Adrenal gland (tissue), 12 donors: ENCODE results near the gene TEK. TPM values are rescaled to one million over a fixed set of nuclear protein-coding genes. Genes with fewer than 3 reads are reported as not detected.

Experiments
- DNase-seq, 7 donors: peaks; one replicate each; pipeline ENCODE4 v3.0.0-alpha.2; 2019 to 2020
- H3K27ac ChIP-seq, 5 donors: fragments of 200-600 bp; sonication (generic) in 4 of 5; 1 replicate in 3 of 5; 2 replicates in 2 of 5; pipeline versions ENCODE4 v1.5.1 to v1.8.0; 2016 to 2020; ENCODE audit warnings: mild to moderate bottlenecking in 1 of 5
- H3K27me3 ChIP-seq: fragments of 200-600 bp; 2 replicates; pipeline ENCODE4 v1.8.0; 2021
- H3K36me3 ChIP-seq, 2 donors: fragments of 200-600 bp; replicated peaks in 1 of 2; 1 replicate in 1 of 2; 2 replicates in 1 of 2; pipeline versions ENCODE4 v1.5.1 to v1.8.0; 2018 to 2022
- H3K4me1 ChIP-seq, 2 donors: fragments of 200-600 bp; replicated peaks in 1 of 2; 1 replicate in 1 of 2; 2 replicates in 1 of 2; pipeline versions ENCODE4 v1.5.1 to v1.8.0; 2018 to 2021
- H3K4me3 ChIP-seq, 4 donors: fragments of 200-600 bp; sonication (generic) in 3 of 4; one replicate each; pipeline ENCODE4 v1.5.1; 2016 to 2018
- H3K9me3 ChIP-seq, 3 donors: fragments of 200-600 bp; sonication (generic) in 1 of 3; replicated peaks in 1 of 3; 1 replicate in 2 of 3; 2 replicates in 1 of 3; pipeline versions ENCODE4 v1.5.1 to v1.8.0; 2016 to 2021
- POLR2A ChIP-seq, 2 donors: fragments of 450-650 bp; IDR thresholded peaks; one replicate each; pipeline ENCODE4 v1.6.1; 2017; ENCODE audit warnings: antibody characterized with exemption in 2 of 2, mild to moderate bottlenecking in 2 of 2, moderate library complexity in 1 of 2
- WGBS, 4 donors: extraction: QIAGEN DNeasy Blood & Tissue Kit in 2 of 4; methylation state at CpG; one replicate each; pipeline versions ENCODE4 v1.1.5 to v1.1.7; 2013 to 2017; 5-methylcytosine and 5-hydroxymethylcytosine counted together
- intact Hi-C, 2 donors: fragments of 100-400 bp; cut with DNase I; formaldehyde crosslinking; loops; one replicate each; pipeline versions ENCODE4 v1.14.1 to v1.15.0; 2022 to 2023
- polyA plus RNA-seq, 3 donors: library from polyadenylated mRNA; stranded (reverse); fragments of 200-250 nt in 2 of 3; fragments of 350-450 nt in 1 of 3; fragmentation: Illumina TruSeq in 1 of 3; extraction: RNeasy Lipid Tissue Mini Kit (QIAGEN cat#74804) in 1 of 3; gene quantifications; one replicate each; pipeline ENCODE4 v1.2.3, GENCODE V29; 2013 to 2014
- total RNA-seq, 9 donors: library from RNA; depleted of rRNA in 4 of 9; stranded (reverse); fragments of >200 nt in 4 of 9; fragments of 120-200 nt in 1 of 9; fragmentation: NEBNext Ultra II Directional in 1 of 9; extraction: Animal tissue kit (Norgen Biotek cat#: 25700) in 1 of 9; gene quantifications; one replicate each; pipeline versions ENCODE4 v1.1.0 to v1.2.4, GENCODE V29; 2013 to 2023
- TF ChIP-seq, protein P1 (sequence below), 6 experiments: fragments of 450-650 bp in 4 of 6; fragments of 200-600 bp in 2 of 6; sonication (generic) in 1 of 6; IDR thresholded peaks; 1 replicate in 5 of 6; 2 replicates in 1 of 6; pipeline versions ENCODE4 v1.5.1 to v1.8.0; 2016 to 2021; ENCODE audit warnings: antibody characterized with exemption in 6 of 6, mild to moderate bottlenecking in 2 of 6, moderate library complexity in 1 of 6
- donor health status: healthy with polysubstance abuse.
- donor health status: Bipolar disorder and iron deficiency.
- donor health status: DM: yes; HTN: yes; CAD: no.
- donor health status: DM: no; HTN: no; CAD: no.
- donor health status: DM: no; HTN: no; CAD: no.
- donor health status: DM: yes; HTN: yes; CAD: no.

TEK gene
- total and polyA plus RNA-seq, 12 donors = 2.7 to 27.9 (median 19.3) TPM

DNA sequence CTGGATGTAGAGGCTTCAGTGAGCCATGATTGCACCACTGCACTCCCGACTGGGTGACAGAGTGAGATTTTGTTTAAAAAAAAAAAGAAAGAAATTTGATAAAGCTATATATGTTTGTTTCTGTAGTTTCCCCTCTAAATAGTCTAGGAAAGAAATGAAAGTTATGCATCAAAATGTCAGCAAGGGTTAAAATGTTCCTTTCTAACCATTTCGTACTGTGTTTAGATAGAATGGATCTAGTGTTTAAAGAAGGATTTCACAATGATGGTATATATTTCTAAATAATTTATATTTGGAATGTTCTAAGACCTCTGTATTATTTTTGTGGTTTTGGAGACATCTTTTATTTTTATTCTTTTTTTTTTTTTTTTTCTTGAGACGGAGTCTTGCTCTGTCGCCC lies 22.7 kb downstream of the TEK start:
- DNase-seq = no peak
- no peak for TF ChIP-seq POLR2A (IDR thresholded peaks at IDR 0.05)
- TF ChIP-seq, protein P1, sequence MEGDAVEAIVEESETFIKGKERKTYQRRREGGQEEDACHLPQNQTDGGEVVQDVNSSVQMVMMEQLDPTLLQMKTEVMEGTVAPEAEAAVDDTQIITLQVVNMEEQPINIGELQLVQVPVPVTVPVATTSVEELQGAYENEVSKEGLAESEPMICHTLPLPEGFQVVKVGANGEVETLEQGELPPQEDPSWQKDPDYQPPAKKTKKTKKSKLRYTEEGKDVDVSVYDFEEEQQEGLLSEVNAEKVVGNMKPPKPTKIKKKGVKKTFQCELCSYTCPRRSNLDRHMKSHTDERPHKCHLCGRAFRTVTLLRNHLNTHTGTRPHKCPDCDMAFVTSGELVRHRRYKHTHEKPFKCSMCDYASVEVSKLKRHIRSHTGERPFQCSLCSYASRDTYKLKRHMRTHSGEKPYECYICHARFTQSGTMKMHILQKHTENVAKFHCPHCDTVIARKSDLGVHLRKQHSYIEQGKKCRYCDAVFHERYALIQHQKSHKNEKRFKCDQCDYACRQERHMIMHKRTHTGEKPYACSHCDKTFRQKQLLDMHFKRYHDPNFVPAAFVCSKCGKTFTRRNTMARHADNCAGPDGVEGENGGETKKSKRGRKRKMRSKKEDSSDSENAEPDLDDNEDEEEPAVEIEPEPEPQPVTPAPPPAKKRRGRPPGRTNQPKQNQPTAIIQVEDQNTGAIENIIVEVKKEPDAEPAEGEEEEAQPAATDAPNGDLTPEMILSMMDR (IDR thresholded peaks at IDR 0.05) = no peak
- Histone ChIP-seq H3K27ac (no peak overlapping the region), H3K36me3 (no peaks in the 10 kb centered on the region), H3K9me3 (no peaks in the 10 kb centered on the region), H3K4me3 (no peak overlapping the region), H3K27me3 (peaks cover 8% of the 10 kb centered on the region), H3K4me1 (no peaks in the 10 kb centered on the region)
- intact Hi-C loops = no loop called here
- 74 to 88% (median 77%) methylated on average over 4 of the region's 4 CpGs for WGBS, 4 donors

DNA sequence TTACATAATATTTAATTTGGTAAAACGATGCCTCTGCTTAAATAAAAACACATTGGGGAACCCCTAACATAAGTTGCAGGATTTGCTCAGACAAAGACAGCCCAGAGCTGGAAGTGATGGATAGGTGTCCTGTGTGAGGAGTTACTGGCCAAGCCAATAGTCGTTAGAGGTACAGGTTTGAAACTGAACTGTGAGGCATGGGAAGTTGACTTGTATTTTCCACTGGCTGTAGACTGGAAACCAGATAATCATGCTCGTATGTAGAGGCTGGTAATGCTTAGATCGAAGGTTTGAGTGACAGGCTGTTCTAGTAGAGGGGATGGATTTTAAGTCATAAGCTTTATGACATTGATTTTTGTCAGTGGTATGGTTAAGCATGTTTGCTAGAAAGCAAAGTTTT lies 24.8 kb downstream of the TEK start:
- no peak overlapping the region for H3K27ac ChIP-seq
- 59 to 71% (median 64%) methylated on average over 4 of the region's 4 CpGs for WGBS, 4 donors
- TF ChIP-seq, protein P1 (IDR thresholded peaks at IDR 0.05) = no peak
- H3K36me3 ChIP-seq = no peaks in the 10 kb centered on the region
- no peak overlapping the region for H3K4me3 ChIP-seq
- no peak for DNase-seq
- peaks cover 8% of the 10 kb centered on the region for H3K27me3 ChIP-seq
- H3K9me3 ChIP-seq = no peaks in the 10 kb centered on the region
- intact Hi-C loops = no loop called here
- no peaks in the 10 kb centered on the region for H3K4me1 ChIP-seq

DNA sequence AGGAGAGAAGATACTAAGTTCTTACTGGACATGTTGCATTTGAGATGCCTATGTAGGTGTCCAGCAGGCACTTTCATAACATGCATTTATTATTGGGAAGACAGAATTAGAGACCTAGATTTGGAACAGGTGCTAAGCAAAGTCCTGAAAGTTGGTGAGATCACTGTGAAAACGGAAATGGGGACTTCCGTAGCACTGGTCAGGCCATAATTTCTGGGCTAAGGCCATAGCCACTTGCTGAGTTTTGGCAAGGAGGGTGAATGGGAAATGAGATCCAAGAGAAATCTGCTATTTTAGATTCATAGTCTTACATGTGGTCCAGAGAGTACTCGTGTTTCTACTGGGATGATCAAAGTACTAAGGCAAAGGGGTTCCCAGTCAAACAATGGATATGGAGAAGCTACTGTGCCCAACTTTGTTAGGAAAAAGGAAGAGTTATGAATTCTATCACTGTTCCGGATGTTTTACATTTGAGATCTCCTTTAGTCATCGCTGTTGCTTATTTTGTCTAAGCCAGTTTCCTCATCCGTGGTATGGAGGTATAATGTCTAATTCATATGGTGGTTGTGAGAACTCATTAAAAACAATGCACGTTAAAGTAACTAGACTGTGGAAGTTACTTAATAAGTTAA lies 33.4 kb downstream of the TEK start:
- Histone ChIP-seq H3K27ac (no peak overlapping the region), H3K4me3 (no peak overlapping the region), H3K27me3 (no peaks in the 10 kb centered on the region), H3K4me1 (no peaks in the 10 kb centered on the region), H3K36me3 (no peaks in the 10 kb centered on the region), H3K9me3 (no peaks in the 10 kb centered on the region)
- no peak for DNase-seq
- intact Hi-C loops = no loop called here
- TF ChIP-seq, protein P1 (IDR thresholded peaks at IDR 0.05) = no peak
- 68 to 77% (median 74%) methylated on average over 7 of the region's 7 CpGs for WGBS, 4 donors

DNA sequence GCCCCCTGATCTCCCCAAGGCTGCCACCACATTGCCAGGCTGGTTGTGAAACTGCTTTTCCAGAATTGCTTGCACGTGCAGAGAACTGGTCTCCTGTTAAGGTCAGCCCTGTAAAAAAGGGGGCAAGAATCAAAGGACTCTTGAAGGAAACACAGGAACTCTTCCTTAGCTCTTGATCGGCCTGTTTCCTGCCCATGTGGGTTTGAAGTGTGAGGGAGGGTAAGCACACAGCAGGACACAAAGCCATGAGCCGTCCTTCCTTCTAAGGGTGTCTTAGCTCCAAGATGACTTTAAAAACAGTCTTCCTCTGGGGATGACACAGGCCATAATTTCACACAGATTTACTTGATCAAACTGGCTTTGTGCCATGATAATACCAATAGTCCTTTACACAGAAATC lies 36.1 kb downstream of the TEK start:
- no peak overlapping the region for H3K27ac ChIP-seq
- H3K4me1 ChIP-seq = no peaks in the 10 kb centered on the region
- intact Hi-C loops = no loop called here
- H3K9me3 ChIP-seq = no peaks in the 10 kb centered on the region
- no peak overlapping the region for H3K4me3 ChIP-seq
- H3K27me3 ChIP-seq = no peaks in the 10 kb centered on the region
- no peaks in the 10 kb centered on the region for H3K36me3 ChIP-seq
- no peak for DNase-seq
- 38 to 66% (median 55%) methylated on average over 3 of the region's 3 CpGs for WGBS, 4 donors
- TF ChIP-seq, protein P1 (IDR thresholded peaks at IDR 0.05) = no peak
- TF ChIP-seq POLR2A (IDR thresholded peaks at IDR 0.05) = no peak
